NCI-H2107 treated with DMSO at 0.1 percent for 48 hours (cell line): ENCODE results near the gene TEX9.

ENCODE experiments used
- DNase-seq: peaks from one replicate; lab custom pipeline; 2025; ENCODE audit not compliant: unreplicated experiment; lab: John Stamatoyannopoulos, UW

The TEX9 gene

GRCh38 chr15:56440214-56440770, 75.1 kb downstream of the TEX9 start:
- no peak for DNase-seq

GRCh38 chr15:56442354-56442753, 77.1 kb downstream of the TEX9 start:
- no peak for DNase-seq

- no peak for DNase-seq
Observed at GRCh38 chr15:56445746-56446145, 80.5 kb downstream of the TEX9 start.

- DNase-seq: no peak
Observed at GRCh38 chr15:56454836-56455235, 89.6 kb downstream of the TEX9 start.

- DNase-seq: no peak
Observed at GRCh38 chr15:56456229-56456628, 91.0 kb downstream of the TEX9 start.

- no peak for DNase-seq
Observed at GRCh38 chr15:56459096-56459495, 93.9 kb downstream of the TEX9 start.

- DNase-seq: no peak
Observed at GRCh38 chr15:56460071-56460470, 94.8 kb downstream of the TEX9 start.

GRCh38 chr15:56460947-56461346, 95.7 kb downstream of the TEX9 start:
- DNase-seq: no peak

GRCh38 chr15:56464893-56465520, 99.8 kb downstream of the TEX9 start, which contains the start of gene MNS1:
MNS1 (minus strand) TSS chr15:56465137; CDS start chr15:56464972, 165 bp downstream.
- peak; percentile 66 for DNase-seq

GRCh38 chr15:56467616-56468015, 102.4 kb downstream of the TEX9 start:
- no peak for DNase-seq

GRCh38 chr15:56468401-56468800, 103.2 kb downstream of the TEX9 start:
- DNase-seq: no peak

- DNase-seq: no peak
Observed at GRCh38 chr15:56469483-56469882, 104.3 kb downstream of the TEX9 start.

- no peak for DNase-seq
Observed at GRCh38 chr15:56471440-56472069, 106.3 kb downstream of the TEX9 start.

- no peak for DNase-seq
Observed at GRCh38 chr15:56472278-56472677, 107.1 kb downstream of the TEX9 start.

GRCh38 chr15:56473017-56473416, 107.8 kb downstream of the TEX9 start:
- no peak for DNase-seq

GRCh38 chr15:56475351-56475750, 110.1 kb downstream of the TEX9 start:
- no peak for DNase-seq
